Measurements from ENCODE around the gene CRK. TPM values are rescaled to one million over a fixed set of nuclear protein-coding genes. Genes with fewer than 3 reads are reported as not detected.

Gene CRK
- total RNA-seq, 1 donor from 2014 or later, result 41.9 TPM

GRCh38 chr17:1494203-1494602, 38.2 kb upstream of the CRK start:
- Mint-ChIP-seq H3K4me3 (no peak overlapping the region), H3K4me1 (peaks cover 23% of the 10 kb centered on the region), H3K27me3 (ENCODE audit: low read depth) (peaks cover 2% of the 10 kb centered on the region), H3K9me3 (no peaks in the 10 kb centered on the region), H3K27ac (no peak overlapping the region), H3K36me3 (no peaks in the 10 kb centered on the region)
- no peak for TF ChIP-seq CTCF (IDR thresholded peaks at IDR 0.05; ENCODE audit: unreplicated experiment)
- DNase-seq (ENCODE audit: low spot score in 2 of 2, unreplicated experiment in 2 of 2), result no peak

- H3K27me3 Mint-ChIP-seq (ENCODE audit: low read depth), result peaks cover 2% of the 10 kb centered on the region
- no peak for DNase-seq (ENCODE audit: low spot score in 2 of 2, unreplicated experiment in 2 of 2)
- peak overlapping the region; percentile 72 for H3K27ac Mint-ChIP-seq
- peaks cover 31% of the 10 kb centered on the region for H3K4me1 Mint-ChIP-seq
- peak overlapping the region; percentile 84 for H3K4me3 Mint-ChIP-seq
- H3K9me3 Mint-ChIP-seq, result no peaks in the 10 kb centered on the region
- TF ChIP-seq CTCF (IDR thresholded peaks at IDR 0.05; ENCODE audit: unreplicated experiment), result no peak
- H3K36me3 Mint-ChIP-seq, result no peaks in the 10 kb centered on the region
These were observed 37.4 kb upstream of the CRK start for GRCh38 chr17:1493291-1493980.

- DNase-seq (ENCODE audit: low spot score in 2 of 2, unreplicated experiment in 2 of 2), result peak in 1 of 2 experiments; percentile 51
- H3K4me1 Mint-ChIP-seq, result peaks cover 33% of the 10 kb centered on the region
- H3K27me3 Mint-ChIP-seq (ENCODE audit: low read depth), result peaks cover 2% of the 10 kb centered on the region
- peak within 1 kb of the TSS; percentile 84 for H3K4me3 Mint-ChIP-seq
- H3K9me3 Mint-ChIP-seq, result no peaks in the 10 kb centered on the region
- no peaks in the 10 kb centered on the region for H3K36me3 Mint-ChIP-seq
- peak within 1 kb of the TSS; percentile 94 for H3K27ac Mint-ChIP-seq
- TF ChIP-seq CTCF (IDR thresholded peaks at IDR 0.05; ENCODE audit: unreplicated experiment), result no peak
These were observed 36.5 kb upstream of the CRK start, which contains the start of gene MYO1C for GRCh38 chr17:1492249-1493206. Gene MYO1C (minus strand): TSS chr17:1492686. CDS start chr17:1492487, 199 bp downstream.

- Mint-ChIP-seq H3K4me1 (peaks cover 38% of the 10 kb centered on the region), H3K27ac (peak overlapping the region; percentile 94), H3K27me3 (ENCODE audit: low read depth) (peaks cover 2% of the 10 kb centered on the region), H3K4me3 (peak overlapping the region; percentile 84), H3K9me3 (no peaks in the 10 kb centered on the region), H3K36me3 (no peaks in the 10 kb centered on the region)
- no peak for TF ChIP-seq CTCF (IDR thresholded peaks at IDR 0.05; ENCODE audit: unreplicated experiment)
- DNase-seq (ENCODE audit: low spot score in 2 of 2, unreplicated experiment in 2 of 2), result no peak
These were observed 35.6 kb upstream of the CRK start for GRCh38 chr17:1491443-1492248.

Measured in mesothelial cell of epicardium (in vitro differentiated cells).